Trophoblast cell (in vitro differentiated cells and primary cell): ENCODE data around the gene DUOXA1.

ENCODE experiments used
- DNase-seq, 2 donors: peaks; one replicate each; pipeline ENCODE4 v3.0.0-alpha.2; 2016
- H2AFZ ChIP-seq: 2 replicates; pipeline ENCODE4 v1.6.1; 2013; ENCODE audit warnings: low read length, moderate library complexity, mild to moderate bottlenecking; ENCODE audit not compliant: insufficient read depth, poor library complexity
- H2AK5ac ChIP-seq: 2 replicates; pipeline ENCODE4 v1.6.1; 2013; ENCODE audit warnings: mild to moderate bottlenecking, low read length
- H2BK120ac ChIP-seq: 2 replicates; pipeline ENCODE4 v1.6.1; 2013; ENCODE audit warnings: low read length, mild to moderate bottlenecking, moderate library complexity; ENCODE audit not compliant: insufficient read depth, poor library complexity
- H2BK12ac ChIP-seq: 2 replicates; pipeline ENCODE4 v1.6.1; 2013; ENCODE audit warnings: mild to moderate bottlenecking, low read length, moderate library complexity
- H2BK5ac ChIP-seq: 2 replicates; pipeline ENCODE4 v1.6.1; 2013; ENCODE audit warnings: low read length, low read depth, moderate library complexity, mild to moderate bottlenecking; ENCODE audit not compliant: poor library complexity
- H3K14ac ChIP-seq: 2 replicates; pipeline ENCODE4 v1.6.1; 2013; ENCODE audit warnings: mild to moderate bottlenecking, low read length
- H3K18ac ChIP-seq: 2 replicates; pipeline ENCODE4 v1.6.1; 2013; ENCODE audit warnings: mild to moderate bottlenecking, low read length
- H3K23ac ChIP-seq: 2 replicates; pipeline ENCODE4 v1.6.1; 2013; ENCODE audit warnings: low read length
- H3K27ac ChIP-seq: 2 replicates; pipeline ENCODE4 v1.5.1; 2013; ENCODE audit warnings: low read depth, mild to moderate bottlenecking, inconsistent platforms, low read length, moderate library complexity
- H3K27me3 ChIP-seq: 2 replicates; pipeline ENCODE4 v1.6.1; 2013; ENCODE audit warnings: inconsistent platforms, mild to moderate bottlenecking, low read length, moderate library complexity; ENCODE audit not compliant: insufficient read depth
- H3K36me3 ChIP-seq, 2 experiments: 1 replicate in 1 of 2; 2 replicates in 1 of 2; pipeline ENCODE4 v1.6.1; 2013; ENCODE audit warnings: low read length in 2 of 2, mild to moderate bottlenecking in 2 of 2, moderate library complexity in 1 of 2; ENCODE audit not compliant: insufficient read depth in 2 of 2, control insufficient read depth in 1 of 2
- H3K4ac ChIP-seq: 2 replicates; pipeline ENCODE4 v1.6.1; 2013; ENCODE audit warnings: low read depth, mild to moderate bottlenecking, low read length, moderate library complexity
- H3K4me1 ChIP-seq, 2 experiments: 1 replicate in 1 of 2; 2 replicates in 1 of 2; pipeline ENCODE4 v1.6.1; 2013; ENCODE audit warnings: low read length in 2 of 2, mild to moderate bottlenecking in 2 of 2, moderate library complexity in 1 of 2; ENCODE audit not compliant: insufficient read depth in 2 of 2, control insufficient read depth in 1 of 2
- H3K4me2 ChIP-seq: 2 replicates; pipeline ENCODE4 v1.6.1; 2013; ENCODE audit warnings: inconsistent platforms, mild to moderate bottlenecking, low read length, moderate library complexity
- H3K4me3 ChIP-seq: 2 replicates; pipeline ENCODE4 v1.5.1; 2013; ENCODE audit warnings: mild to moderate bottlenecking, low read depth, low read length, inconsistent platforms
- H3K79me1 ChIP-seq: one replicate; pipeline ENCODE4 v1.6.1; 2013; ENCODE audit warnings: low read length
- H3K79me2 ChIP-seq: 2 replicates; pipeline ENCODE4 v1.6.1; 2013; ENCODE audit warnings: low read length, mild to moderate bottlenecking; ENCODE audit not compliant: control insufficient read depth, insufficient read depth, poor library complexity
- H3K9ac ChIP-seq: 2 replicates; pipeline ENCODE4 v1.6.1; 2013; ENCODE audit warnings: mild to moderate bottlenecking, low read length
- H3K9me3 ChIP-seq: 2 replicates; pipeline ENCODE4 v1.6.1; 2013; ENCODE audit warnings: low read depth, mild to moderate bottlenecking, control low read depth, inconsistent platforms, low read length; ENCODE audit not compliant: insufficient read depth
- H4K12ac ChIP-seq: 2 replicates; pipeline ENCODE4 v1.6.1; 2013; ENCODE audit warnings: low read depth, mild to moderate bottlenecking, low read length, moderate library complexity
- H4K8ac ChIP-seq: 2 replicates; pipeline ENCODE4 v1.6.1; 2013; ENCODE audit warnings: low read depth, mild to moderate bottlenecking, low read length, moderate library complexity
- H4K91ac ChIP-seq: one replicate; pipeline ENCODE4 v1.6.1; 2013; ENCODE audit warnings: low read depth, mild to moderate bottlenecking, low read length, moderate library complexity
- WGBS: extraction: QIAGEN DNeasy Blood & Tissue Kit; methylation state at CpG from one replicate; pipeline ENCODE4 v1.1.7; 2013; ENCODE audit warnings: missing lambda C conversion rate; ENCODE audit not compliant: insufficient read length, insufficient coverage; ENCODE audit errors: extremely low coverage; 5-methylcytosine and 5-hydroxymethylcytosine counted together

The DUOXA1 gene

DNA sequence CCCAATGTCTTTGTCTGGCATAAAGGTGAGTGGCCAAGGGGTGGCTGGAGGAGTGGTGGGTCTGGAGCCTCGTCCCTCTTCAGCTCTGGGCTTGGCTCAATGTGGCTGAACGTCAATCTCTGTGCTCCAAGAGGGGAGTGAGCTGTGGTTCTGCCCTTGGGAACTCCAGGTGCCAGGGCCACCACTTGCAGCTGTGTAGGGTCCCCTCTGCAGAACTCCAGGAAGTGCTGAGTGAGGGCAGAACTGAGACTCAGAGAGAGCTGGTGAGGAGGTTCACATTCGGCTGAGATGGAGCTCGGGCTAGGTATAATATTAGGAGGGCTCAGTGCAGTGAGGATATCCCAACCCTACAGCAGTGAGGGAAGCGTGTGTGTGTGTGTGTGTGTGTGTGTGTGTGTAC, 11.7 kb upstream of the DUOXA1 start:
- H3K4me1 ChIP-seq = peaks cover 3 to 6% of the 10 kb centered on the region in 2 experiments
- no CpG with 5 or more reads among the region's 5 CpGs for WGBS
- H4K12ac ChIP-seq = no peak overlapping the region

DNA sequence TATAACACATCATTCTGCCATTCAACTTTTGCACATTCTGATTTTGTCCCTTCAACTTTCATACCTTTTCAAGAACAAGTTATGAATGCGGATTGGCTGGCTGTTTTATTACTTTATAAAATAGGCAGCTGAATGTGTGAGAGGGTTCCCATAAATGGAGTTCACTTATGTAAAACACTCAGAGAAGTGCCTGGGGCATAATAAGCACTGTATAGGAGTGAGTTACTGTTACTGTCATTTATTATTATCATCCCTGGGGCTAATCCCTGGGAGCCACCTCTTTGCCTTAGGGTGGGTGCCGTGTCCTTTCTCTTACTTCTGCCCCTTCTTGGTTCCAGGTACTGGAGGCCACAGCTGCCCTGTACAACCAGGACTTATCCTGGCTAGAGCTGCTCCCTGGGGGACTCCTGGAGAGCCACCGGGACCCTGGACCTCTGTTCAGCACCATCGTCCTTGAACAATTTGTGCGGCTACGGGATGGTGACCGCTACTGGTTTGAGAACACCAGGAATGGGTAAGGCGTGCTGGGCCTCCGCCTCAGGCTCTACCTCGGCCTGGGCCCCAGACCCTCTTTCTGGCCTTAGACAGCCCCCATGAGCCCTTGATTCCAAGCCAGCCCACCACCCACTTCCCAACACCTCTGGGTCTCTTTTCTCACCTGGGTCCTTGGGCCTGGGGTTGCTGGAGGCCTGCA, 11.0 kb upstream of the DUOXA1 start:
- Histone ChIP-seq H3K18ac (no peak overlapping the region), H4K8ac (no peak overlapping the region), H3K27me3 (peaks cover 4% of the 10 kb centered on the region), H2BK12ac (no peak overlapping the region), H3K4me2 (no peak overlapping the region), H3K79me2 (no peaks in the 10 kb centered on the region), H2AK5ac (no peak overlapping the region), H4K12ac (no peak overlapping the region), H3K4ac (no peak overlapping the region), H3K27ac (no peak overlapping the region), H3K4me3 (no peak overlapping the region), H2BK120ac (no peak overlapping the region), H3K79me1 (peaks cover 1% of the 10 kb centered on the region), H3K4me1 (peaks cover 3 to 6% of the 10 kb centered on the region in 2 experiments), H2AFZ (no peak overlapping the region), H3K14ac (no peak overlapping the region), H3K9me3 (no peaks in the 10 kb centered on the region), H2BK5ac (no peak overlapping the region), H3K9ac (no peak overlapping the region), H3K36me3 (no peaks in the 10 kb centered on the region), H3K23ac (no peak overlapping the region), H4K91ac (no peak overlapping the region)
- DNase-seq = no peak
- WGBS = no CpG with 5 or more reads among the region's 10 CpGs

More for the DNA sequence above, 11.7 kb upstream of the DUOXA1 start:
- no peak overlapping the region for H4K8ac ChIP-seq
- H4K91ac ChIP-seq = no peak overlapping the region
- H3K36me3 ChIP-seq = no peaks in the 10 kb centered on the region
- no peak for DNase-seq
- H2AK5ac ChIP-seq = no peak overlapping the region
- no peak overlapping the region for H3K23ac ChIP-seq
- H3K27ac ChIP-seq = no peak overlapping the region
- H3K27me3 ChIP-seq = no peaks in the 10 kb centered on the region
- no peak overlapping the region for H3K18ac ChIP-seq
- H2BK120ac ChIP-seq = no peak overlapping the region
- H2BK12ac ChIP-seq = no peak overlapping the region
- H3K4me2 ChIP-seq = no peak overlapping the region
- no peak overlapping the region for H3K9ac ChIP-seq
- H3K4me3 ChIP-seq = no peak overlapping the region
- no peak overlapping the region for H2AFZ ChIP-seq
- no peaks in the 10 kb centered on the region for H3K79me2 ChIP-seq
- H3K79me1 ChIP-seq = peaks cover 1% of the 10 kb centered on the region
- H3K14ac ChIP-seq = no peak overlapping the region
- no peak overlapping the region for H2BK5ac ChIP-seq
- no peak overlapping the region for H3K4ac ChIP-seq
- no peaks in the 10 kb centered on the region for H3K9me3 ChIP-seq

DNA sequence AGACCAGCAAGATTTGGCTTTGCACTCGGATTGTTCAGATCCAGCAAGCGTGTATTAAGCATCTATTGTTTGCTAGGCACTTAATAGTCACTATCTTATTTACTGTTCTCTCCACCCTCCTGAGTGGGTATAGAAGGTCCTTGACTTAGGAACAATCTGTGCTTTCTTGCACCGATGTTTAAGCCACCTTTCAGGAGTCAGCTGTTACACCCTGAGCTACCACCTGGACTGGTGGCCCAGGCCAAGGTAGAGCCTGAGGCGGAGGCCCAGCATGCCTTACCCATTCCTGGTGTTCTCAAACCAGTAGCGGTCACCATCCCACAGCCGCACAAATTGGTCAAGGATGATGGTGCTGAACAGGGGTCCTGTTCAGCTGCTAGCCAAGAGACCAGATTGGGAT, 10.1 kb upstream of the DUOXA1 start:
- H3K36me3 ChIP-seq = no peaks in the 10 kb centered on the region
- no peak overlapping the region for H3K4ac ChIP-seq
- no peak overlapping the region for H2AFZ ChIP-seq
- H3K23ac ChIP-seq = no peak overlapping the region
- no peak overlapping the region for H4K91ac ChIP-seq
- H2BK12ac ChIP-seq = no peak overlapping the region
- no peak overlapping the region for H3K27ac ChIP-seq
- peaks cover under 1% of the 10 kb centered on the region for H3K9me3 ChIP-seq
- H3K14ac ChIP-seq = no peak overlapping the region
- H3K79me2 ChIP-seq = no peaks in the 10 kb centered on the region
- no CpG with 5 or more reads among the region's 6 CpGs for WGBS
- no peak overlapping the region for H3K4me3 ChIP-seq
- peaks cover 9% of the 10 kb centered on the region for H3K27me3 ChIP-seq
- H2BK5ac ChIP-seq = no peak overlapping the region
- H2BK120ac ChIP-seq = no peak overlapping the region
- H4K12ac ChIP-seq = no peak overlapping the region
- DNase-seq = no peak
- no peak overlapping the region for H3K18ac ChIP-seq
- peaks cover 1% of the 10 kb centered on the region for H3K79me1 ChIP-seq
- no peak overlapping the region for H2AK5ac ChIP-seq
- H4K8ac ChIP-seq = no peak overlapping the region
- no peak overlapping the region for H3K4me2 ChIP-seq
- no peak overlapping the region for H3K9ac ChIP-seq
- peaks cover 3 to 10% of the 10 kb centered on the region in 2 experiments for H3K4me1 ChIP-seq

DNA sequence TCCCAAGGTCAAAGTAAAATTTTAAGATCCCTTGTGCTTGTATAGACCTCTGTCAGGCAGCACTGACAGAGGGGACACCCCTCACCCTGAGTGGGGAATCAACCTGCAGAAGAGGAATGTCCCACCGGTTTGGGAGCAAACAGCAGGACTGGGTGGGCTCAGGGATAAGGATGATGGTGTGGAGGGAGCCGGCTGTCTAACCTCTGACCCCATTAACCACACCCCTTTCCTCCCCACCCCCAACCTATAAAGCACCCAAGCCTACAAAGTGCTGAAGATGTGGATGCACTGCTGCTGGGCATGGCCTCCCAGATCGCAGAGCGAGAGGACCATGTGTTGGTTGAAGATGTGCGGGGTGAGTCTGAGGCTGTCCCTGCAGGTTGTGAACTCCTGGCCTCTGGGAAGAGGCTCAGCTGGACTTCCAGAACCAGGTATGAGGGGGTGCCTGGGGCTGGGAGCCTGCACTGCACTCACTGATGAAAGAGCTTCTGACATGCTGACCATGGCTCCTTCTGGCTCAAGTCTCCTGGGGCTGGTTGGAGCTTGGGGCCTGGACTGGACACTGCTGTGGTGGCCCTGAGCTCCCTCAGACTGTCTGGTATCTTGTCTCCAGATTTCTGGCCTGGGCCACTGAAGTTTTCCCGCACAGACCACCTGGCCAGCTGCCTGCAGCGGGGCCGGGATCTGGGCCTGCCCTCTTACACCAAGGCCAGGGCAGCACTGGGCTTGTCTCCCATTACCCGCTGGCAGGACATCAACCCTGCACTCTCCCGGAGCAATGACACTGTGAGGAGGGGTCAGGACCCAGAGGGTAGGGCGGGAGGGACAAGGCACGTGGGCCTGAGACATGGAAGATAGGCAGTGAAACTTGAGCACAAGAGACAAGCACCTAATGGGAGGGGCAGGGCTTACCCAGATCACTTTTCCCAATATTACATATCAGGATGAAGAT, 9.4 kb upstream of the DUOXA1 start:
- Histone ChIP-seq H2AFZ (no peak overlapping the region), H3K18ac (no peak overlapping the region), H3K27ac (no peak overlapping the region), H3K9me3 (peaks cover 7% of the 10 kb centered on the region), H4K91ac (no peak overlapping the region), H3K9ac (no peak overlapping the region), H3K4me3 (no peak overlapping the region), H3K27me3 (peaks cover 16% of the 10 kb centered on the region), H2BK12ac (no peak overlapping the region), H3K4me1 (peaks cover 3 to 9% of the 10 kb centered on the region in 2 experiments), H3K36me3 (no peaks in the 10 kb centered on the region), H2BK120ac (no peak overlapping the region), H2AK5ac (no peak overlapping the region), H4K8ac (no peak overlapping the region), H3K4ac (no peak overlapping the region), H4K12ac (no peak overlapping the region), H3K4me2 (no peak overlapping the region), H2BK5ac (no peak overlapping the region), H3K14ac (no peak overlapping the region), H3K23ac (no peak overlapping the region), H3K79me2 (no peaks in the 10 kb centered on the region), H3K79me1 (peaks cover 1% of the 10 kb centered on the region)
- DNase-seq = no peak
- WGBS = no CpG with 5 or more reads among the region's 12 CpGs
